Nephron progenitor cell (in vitro differentiated cells): ENCODE measurements around the gene SEC14L1.
A peak's percentile ranks its signal among the peaks of the same experiment; 100 is the strongest.

Experiments
- DNase-seq: peaks from one replicate; pipeline ENCODE4 v3.0.0; 2021
- H3K27ac Mint-ChIP-seq: 2 replicates; pipeline ENCODE4 v1.8.0; 2021; ENCODE audit warnings: mild to moderate bottlenecking, moderate library complexity, mixed read lengths
- H3K27me3 Mint-ChIP-seq: 2 replicates; pipeline ENCODE4 v1.8.0; 2021; ENCODE audit warnings: mild to moderate bottlenecking, low read depth, mixed read lengths; ENCODE audit not compliant: poor library complexity
- H3K36me3 Mint-ChIP-seq: 2 replicates; pipeline ENCODE4 v1.8.0; 2021; ENCODE audit warnings: low read depth, mixed read lengths
- H3K4me1 Mint-ChIP-seq: 2 replicates; pipeline ENCODE4 v1.8.0; 2021; ENCODE audit warnings: mixed read lengths
- H3K4me3 Mint-ChIP-seq: 2 replicates; pipeline ENCODE4 v1.8.0; 2021; ENCODE audit warnings: mild to moderate bottlenecking, moderate library complexity, mixed read lengths
- H3K9me3 Mint-ChIP-seq: 2 replicates; pipeline ENCODE4 v1.8.0; 2021; ENCODE audit warnings: mild to moderate bottlenecking, moderate library complexity, mixed read lengths
- TF ChIP-seq, protein P1 (sequence below): fragments of 200-600 bp; sonication (generic); IDR thresholded peaks from 2 replicates; pipeline ENCODE4 v1.5.0; 2021; ENCODE audit warnings: antibody characterized with exemption

SEC14L1 gene

DNA sequence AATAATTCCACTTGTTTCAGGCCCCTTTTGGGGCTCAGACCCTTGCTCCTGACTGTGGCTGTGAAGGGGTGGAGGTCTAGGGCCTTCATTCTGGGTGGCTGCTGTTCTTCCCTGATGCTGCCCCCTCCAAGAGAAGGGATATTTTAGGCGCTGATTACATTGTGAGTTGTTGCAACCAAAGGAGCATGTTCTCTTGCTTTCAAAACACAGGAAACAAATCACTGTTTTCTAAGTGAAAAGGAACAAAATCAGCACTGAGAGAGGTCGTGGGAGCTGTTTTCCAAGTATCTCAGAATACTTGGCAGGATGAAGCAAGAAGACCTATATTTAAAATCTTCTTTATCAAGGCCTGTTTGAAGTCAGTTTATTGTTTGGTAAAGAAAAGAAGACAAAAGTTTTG is 25.3 kb upstream of the SEC14L1 start:
- Mint-ChIP-seq H3K9me3 (no peaks in the 10 kb centered on the region), H3K36me3 (no peaks in the 10 kb centered on the region), H3K27me3 (peaks cover 11% of the 10 kb centered on the region), H3K4me1 (peaks cover 51% of the 10 kb centered on the region), H3K27ac (no peak overlapping the region), H3K4me3 (no peak overlapping the region)
- no peak for DNase-seq
- TF ChIP-seq, protein P1, sequence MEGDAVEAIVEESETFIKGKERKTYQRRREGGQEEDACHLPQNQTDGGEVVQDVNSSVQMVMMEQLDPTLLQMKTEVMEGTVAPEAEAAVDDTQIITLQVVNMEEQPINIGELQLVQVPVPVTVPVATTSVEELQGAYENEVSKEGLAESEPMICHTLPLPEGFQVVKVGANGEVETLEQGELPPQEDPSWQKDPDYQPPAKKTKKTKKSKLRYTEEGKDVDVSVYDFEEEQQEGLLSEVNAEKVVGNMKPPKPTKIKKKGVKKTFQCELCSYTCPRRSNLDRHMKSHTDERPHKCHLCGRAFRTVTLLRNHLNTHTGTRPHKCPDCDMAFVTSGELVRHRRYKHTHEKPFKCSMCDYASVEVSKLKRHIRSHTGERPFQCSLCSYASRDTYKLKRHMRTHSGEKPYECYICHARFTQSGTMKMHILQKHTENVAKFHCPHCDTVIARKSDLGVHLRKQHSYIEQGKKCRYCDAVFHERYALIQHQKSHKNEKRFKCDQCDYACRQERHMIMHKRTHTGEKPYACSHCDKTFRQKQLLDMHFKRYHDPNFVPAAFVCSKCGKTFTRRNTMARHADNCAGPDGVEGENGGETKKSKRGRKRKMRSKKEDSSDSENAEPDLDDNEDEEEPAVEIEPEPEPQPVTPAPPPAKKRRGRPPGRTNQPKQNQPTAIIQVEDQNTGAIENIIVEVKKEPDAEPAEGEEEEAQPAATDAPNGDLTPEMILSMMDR: no peak

DNA sequence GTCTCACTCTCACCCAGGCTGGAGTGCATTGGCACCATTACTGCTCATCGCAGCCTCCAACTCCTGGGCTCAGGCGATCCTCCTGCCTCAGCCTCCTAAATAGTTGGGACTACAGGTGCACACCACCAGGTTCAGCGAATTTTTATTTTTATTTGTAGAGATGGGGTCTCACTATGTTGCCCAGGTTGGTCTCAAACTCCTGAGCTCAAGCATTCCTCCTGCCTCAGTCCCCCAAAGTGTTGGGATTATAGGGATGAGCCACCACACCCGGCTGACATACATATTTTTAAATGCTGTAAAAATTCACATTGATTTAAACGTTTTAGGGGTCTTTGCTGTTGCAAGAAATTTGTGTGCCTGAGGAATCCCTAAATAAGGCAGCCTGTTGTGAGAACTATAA is 24.8 kb upstream of the SEC14L1 start:
- DNase-seq: no peak
- TF ChIP-seq, protein P1: no peak
- Mint-ChIP-seq H3K4me3 (no peak overlapping the region), H3K4me1 (peaks cover 53% of the 10 kb centered on the region), H3K9me3 (no peaks in the 10 kb centered on the region), H3K27ac (no peak overlapping the region), H3K27me3 (peaks cover 11% of the 10 kb centered on the region), H3K36me3 (no peaks in the 10 kb centered on the region)

GRCh38 chr17:77116371-77116860 is 24.4 kb upstream of the SEC14L1 start:
- Mint-ChIP-seq H3K27me3 (peaks cover 11% of the 10 kb centered on the region), H3K36me3 (no peaks in the 10 kb centered on the region), H3K27ac (peak overlapping the region; percentile 36), H3K9me3 (no peaks in the 10 kb centered on the region), H3K4me1 (peaks cover 52% of the 10 kb centered on the region), H3K4me3 (no peak overlapping the region)
- no peak for DNase-seq
- TF ChIP-seq, protein P1: no peak

- no peaks in the 10 kb centered on the region for H3K36me3 Mint-ChIP-seq
- H3K4me3 Mint-ChIP-seq: no peak overlapping the region
Measured at GRCh38 chr17:77117415-77117814, 23.4 kb upstream of the SEC14L1 start.

DNA sequence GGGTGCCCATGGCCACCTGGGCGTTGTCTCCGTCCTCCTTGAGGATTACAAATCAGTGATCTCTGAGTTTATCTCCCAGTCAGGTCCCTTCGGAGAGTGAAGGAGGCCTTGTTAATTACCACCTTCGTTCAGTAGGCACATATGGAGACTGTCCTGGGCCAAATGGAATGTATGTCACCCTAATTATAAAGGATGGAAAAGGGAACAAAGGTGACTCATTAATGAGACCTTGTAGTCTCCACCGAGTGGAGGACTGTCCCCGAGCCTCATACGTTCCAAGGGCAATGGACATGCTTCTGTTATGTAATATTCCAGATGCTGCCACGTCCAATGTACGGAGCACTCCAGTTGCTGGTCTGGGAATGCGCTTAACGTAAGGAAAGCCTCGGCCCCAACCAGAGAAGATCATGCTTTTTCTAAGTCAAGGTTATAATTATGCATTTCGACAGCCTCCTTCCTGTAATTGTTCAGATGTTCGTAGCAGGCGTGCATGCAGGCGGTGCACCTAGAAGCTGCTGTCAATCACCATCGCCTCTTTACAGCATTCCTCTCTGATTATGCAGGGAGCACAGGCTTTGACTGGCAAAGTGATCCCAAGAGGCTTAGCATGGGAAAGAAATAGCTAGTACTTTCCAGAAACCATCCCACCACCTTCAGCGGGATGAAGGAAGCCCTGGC is 22.4 kb upstream of the SEC14L1 start:
- H3K27ac Mint-ChIP-seq: no peak overlapping the region

More at GRCh38 chr17:77117415-77117814, 23.4 kb upstream of the SEC14L1 start:
- Mint-ChIP-seq H3K27me3 (peaks cover 11% of the 10 kb centered on the region), H3K4me1 (peaks cover 49% of the 10 kb centered on the region), H3K9me3 (no peaks in the 10 kb centered on the region), H3K27ac (no peak overlapping the region)
- TF ChIP-seq, protein P1: no peak
- no peak for DNase-seq

More for the DNA sequence above, 22.4 kb upstream of the SEC14L1 start:
- Mint-ChIP-seq H3K27me3 (peaks cover 11% of the 10 kb centered on the region), H3K9me3 (no peaks in the 10 kb centered on the region), H3K36me3 (no peaks in the 10 kb centered on the region), H3K4me3 (no peak overlapping the region), H3K4me1 (peaks cover 54% of the 10 kb centered on the region)
- DNase-seq: no peak
- TF ChIP-seq, protein P1: no peak
